Measurements from ENCODE around the gene PHF14. TPM values are rescaled to one million over a fixed set of nuclear protein-coding genes. Genes with fewer than 3 reads are reported as not detected.
A peak's percentile ranks its signal among the peaks of the same experiment; 100 is the strongest.

PHF14 gene
- total and polyA plus RNA-seq, 2 donors (not counting 3 experiments of a cell fraction or from before 2014, with no cell fraction given), result 8.8 to 43.4 TPM

DNA sequence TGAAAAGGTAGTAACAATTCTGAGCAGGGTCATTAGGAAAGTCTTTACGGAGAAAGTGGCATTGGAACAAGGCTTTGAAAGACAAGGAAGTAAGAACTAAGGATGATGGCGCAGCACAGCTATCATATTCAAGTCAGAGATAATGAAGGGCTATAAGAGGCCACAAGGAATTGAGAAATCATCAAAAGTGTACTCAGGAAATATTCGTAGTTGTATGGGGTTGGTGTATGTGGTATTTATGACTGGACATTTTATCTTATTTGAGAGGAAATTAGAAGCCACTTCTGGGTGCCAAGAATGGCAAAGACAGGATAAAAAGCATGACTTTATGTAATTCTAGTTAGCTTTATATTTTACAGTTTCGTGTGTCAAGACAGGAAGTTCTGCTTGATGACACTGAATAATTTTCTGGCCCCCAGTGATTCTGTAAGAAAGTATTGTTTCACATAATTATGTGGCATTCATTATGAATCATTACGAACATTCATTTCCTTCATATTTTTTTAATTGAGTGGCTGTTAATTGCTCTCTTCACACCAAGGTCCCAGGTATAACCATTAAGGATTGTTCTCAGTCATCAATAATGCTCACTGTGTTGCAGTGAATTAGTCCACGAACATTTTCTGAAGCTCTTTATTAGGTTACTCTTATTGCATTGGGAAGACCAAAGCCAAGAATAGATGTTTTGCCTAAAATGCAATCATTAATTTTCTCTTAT, 244.3 kb downstream of the PHF14 start:
- DNase-seq (ENCODE audit: low read depth, low spot score), result no peak
- no peak overlapping the region for H3K4me3 ChIP-seq (replicated peaks in 1 of 3; ENCODE audit: insufficient read depth in 1 of 3, low read depth in 1 of 3, low read length in 3 of 3)
- BruUV-seq (replicated peaks), result no TSS peak
- no peak overlapping the region for H3K4me2 ChIP-seq (ENCODE audit: insufficient read depth, low read length)
- intact Hi-C loops (cut with micrococcal nuclease), result no loop called here
- no peak for FAIRE-seq
- ChIA-PET POLR2A (no interaction called here), CTCF (no interaction called here)
- H3K79me2 ChIP-seq (ENCODE audit: control insufficient read depth, insufficient read depth, low read length), result no peaks in the 10 kb centered on the region
- no peak overlapping the region for H3K9ac ChIP-seq (replicated peaks; ENCODE audit: extremely low read depth, insufficient read depth, low read length)
- H3K9me1 ChIP-seq (replicated peaks; ENCODE audit: control insufficient read depth, extremely low read depth, insufficient read depth, low read length), result no peaks in the 10 kb centered on the region
- no peaks in the 10 kb centered on the region for H3K27me3 ChIP-seq (ENCODE audit: control insufficient read depth in 2 of 2, insufficient read depth in 2 of 2, low read length in 2 of 2)
- H3K9me3 ChIP-seq (replicated peaks; ENCODE audit: control insufficient read depth, insufficient read depth, low read length), result no peaks in the 10 kb centered on the region
- H3K36me3 ChIP-seq (ENCODE audit: control insufficient read depth in 2 of 2, extremely low read depth in 1 of 2, insufficient read depth in 2 of 2, low read length in 2 of 2), result no peaks in the 10 kb centered on the region
- TF ChIP-seq POLR2A (IDR thresholded peaks at IDR 0.05; ENCODE audit: low read depth, low read length) (no peak), GATA2 (IDR thresholded peaks at IDR 0.05; ENCODE audit: insufficient read depth, insufficient read length, low read depth, low read length) (peak; percentile 29)
- dilution Hi-C loops (cut with MboI; ENCODE audit: extremely low pct_ligation_motif_present, low sequenced_read_pairs), result no loop called here
- H2AFZ ChIP-seq (ENCODE audit: low read depth, low read length), result no peak overlapping the region
- no peaks in the 10 kb centered on the region for H4K20me1 ChIP-seq (replicated peaks; ENCODE audit: control insufficient read depth, extremely low read depth, insufficient read depth, low read length)
- H3K27ac ChIP-seq (ENCODE audit: insufficient read depth, low read depth, low read length), result no peak overlapping the region
- no peaks in the 10 kb centered on the region for H3K4me1 ChIP-seq (ENCODE audit: control insufficient read depth, extremely low read depth, insufficient read depth, low read length)
